Duodenal mucosa (tissue), 2 donors: Measurements from ENCODE around the gene RAET1G.

Experiments used
- H3K27ac ChIP-seq: one replicate; pipeline ENCODE4 v1.7.0; 2013; ENCODE audit warnings: low read depth, low read length
- H3K27me3 ChIP-seq, 2 donors: one replicate each; pipeline ENCODE4 v1.7.0; 2013; ENCODE audit warnings: low read length in 2 of 2, control low read depth in 1 of 2; ENCODE audit not compliant: insufficient read depth in 2 of 2, control insufficient read depth in 1 of 2
- H3K36me3 ChIP-seq, 2 donors: one replicate each; pipeline ENCODE4 v1.7.0; 2013; ENCODE audit warnings: low read length in 2 of 2, control low read depth in 1 of 2; ENCODE audit not compliant: insufficient read depth in 2 of 2, control insufficient read depth in 1 of 2
- H3K4me1 ChIP-seq, 2 donors: one replicate each; pipeline ENCODE4 v1.7.0; 2013; ENCODE audit warnings: low read length in 2 of 2, control low read depth in 1 of 2; ENCODE audit not compliant: insufficient read depth in 2 of 2, control insufficient read depth in 1 of 2
- H3K4me3 ChIP-seq, 2 donors: one replicate each; pipeline ENCODE4 v1.7.0; 2013; ENCODE audit warnings: low read length in 2 of 2, low read depth in 1 of 2
- H3K9ac ChIP-seq, 2 donors: one replicate each; pipeline ENCODE4 v1.7.0; 2013; ENCODE audit warnings: low read length in 2 of 2, low read depth in 1 of 2
- H3K9me3 ChIP-seq, 2 donors: one replicate each; pipeline ENCODE4 v1.7.0; 2013; ENCODE audit warnings: low read length in 2 of 2, control low read depth in 1 of 2; ENCODE audit not compliant: control insufficient read depth in 1 of 2

RAET1G gene

DNA sequence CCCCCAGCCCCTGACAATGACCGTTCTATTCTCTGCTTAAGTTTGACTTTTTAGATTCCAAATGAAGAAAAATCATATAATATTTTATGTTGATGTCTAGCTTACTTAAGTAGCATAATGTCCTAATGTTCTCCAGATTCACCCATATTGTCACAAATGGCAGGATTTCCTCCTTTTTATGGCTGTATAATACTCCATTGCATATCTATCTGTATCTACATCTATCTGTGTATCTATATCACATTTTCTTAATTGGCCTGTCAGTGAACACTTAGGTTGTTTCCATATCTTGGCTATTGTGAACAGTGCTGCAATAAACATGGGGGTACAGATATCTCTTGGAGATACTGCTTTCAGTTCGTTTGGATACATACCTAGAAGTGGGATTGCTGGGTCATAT is 51.7 kb downstream of the RAET1G start:
- peaks cover 0 to under 1% of the 10 kb centered on the region in 2 donors for H3K27me3 ChIP-seq
- peaks cover 0 to 4% of the 10 kb centered on the region in 2 donors for H3K9me3 ChIP-seq
- H3K4me3 ChIP-seq: no peak overlapping the region
- H3K36me3 ChIP-seq: no peaks in the 10 kb centered on the region
- no peaks in the 10 kb centered on the region for H3K4me1 ChIP-seq
- no peak overlapping the region for H3K27ac ChIP-seq
- H3K9ac ChIP-seq: no peak overlapping the region

DNA sequence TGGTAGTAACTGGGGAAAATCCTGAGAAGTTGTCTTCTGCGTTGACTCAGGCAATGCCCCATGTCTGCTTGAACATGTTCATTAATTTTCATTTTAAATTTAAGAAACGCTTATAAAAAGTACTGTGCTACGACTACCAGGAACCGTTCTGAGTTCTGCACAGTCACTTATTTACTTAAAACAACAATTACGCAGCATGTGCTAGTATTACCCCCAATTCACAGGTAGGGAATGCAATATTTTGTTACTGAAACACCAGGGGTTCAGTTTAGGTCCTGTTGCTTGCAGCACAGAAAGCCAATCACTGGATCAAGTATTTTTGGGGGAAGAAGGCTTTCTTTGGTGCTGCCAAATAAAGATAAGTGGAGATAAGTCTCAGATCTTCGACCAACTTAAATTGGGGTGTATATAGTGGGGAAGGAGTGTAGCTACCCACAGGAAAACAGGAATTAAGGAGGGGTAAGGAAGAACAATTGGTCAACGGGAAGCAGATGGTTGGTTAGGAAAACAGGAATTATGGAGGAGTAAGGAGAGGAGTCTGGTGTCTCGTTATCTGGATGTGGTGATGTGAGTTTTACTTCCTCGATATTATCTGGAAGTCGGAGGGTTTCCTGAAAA is 53.5 kb downstream of the RAET1G start:
- Histone ChIP-seq H3K27me3 (no peaks in the 10 kb centered on the region), H3K4me3 (no peak overlapping the region)

DNA sequence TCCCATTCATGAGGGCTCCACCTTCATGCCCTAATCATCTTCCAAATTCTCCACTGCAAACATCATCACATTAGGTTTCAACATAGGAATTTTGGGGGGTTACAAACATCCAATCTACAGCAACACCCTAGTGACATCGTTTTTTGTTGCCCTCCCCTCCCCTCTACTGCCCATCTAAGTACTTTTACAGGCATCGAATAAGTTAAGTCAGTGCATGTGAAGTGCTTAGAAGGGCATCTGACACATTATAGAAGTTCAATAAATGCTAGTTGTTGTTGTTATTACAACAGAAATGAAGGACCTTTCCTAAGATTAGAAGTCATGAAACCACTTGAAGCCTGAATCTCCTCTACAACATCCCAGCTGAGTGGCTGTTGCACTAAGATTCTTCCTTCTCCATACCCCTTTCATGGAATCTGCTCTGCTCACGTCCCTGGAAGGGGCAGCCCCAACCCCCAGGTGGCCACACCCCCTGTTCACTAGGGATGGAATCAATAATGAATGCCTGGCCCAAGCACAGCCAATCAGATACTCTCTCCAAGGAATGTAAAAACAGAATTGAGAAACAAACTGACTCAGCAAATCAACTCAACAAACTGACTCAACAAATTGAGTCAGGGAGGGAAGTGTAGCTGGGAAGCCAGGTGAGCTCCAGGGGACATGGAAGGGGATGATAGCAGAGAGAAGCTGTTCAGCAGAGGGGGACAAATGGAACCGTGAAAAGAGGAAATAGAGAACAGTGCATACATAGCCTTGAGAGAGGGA is 54.9 kb downstream of the RAET1G start:
- H3K9ac ChIP-seq: no peak overlapping the region
- H3K4me1 ChIP-seq: peaks cover 0 to 4% of the 10 kb centered on the region in 2 donors
- no peak overlapping the region for H3K27ac ChIP-seq
- peaks cover 0 to 4% of the 10 kb centered on the region in 2 donors for H3K9me3 ChIP-seq
- H3K4me3 ChIP-seq: no peak overlapping the region
- no peaks in the 10 kb centered on the region for H3K27me3 ChIP-seq
- H3K36me3 ChIP-seq: no peaks in the 10 kb centered on the region

More for the DNA sequence above, 53.5 kb downstream of the RAET1G start:
- no peak overlapping the region for H3K9ac ChIP-seq
- no peaks in the 10 kb centered on the region for H3K36me3 ChIP-seq
- H3K9me3 ChIP-seq: peaks cover 0 to 4% of the 10 kb centered on the region in 2 donors
- peaks cover 0 to 4% of the 10 kb centered on the region in 2 donors for H3K4me1 ChIP-seq
- no peak overlapping the region for H3K27ac ChIP-seq
